H7 (cell line): Measurements from ENCODE around the gene TRIM72. TPM values are rescaled to one million over a fixed set of nuclear protein-coding genes. Genes with fewer than 3 reads are reported as not detected.
A peak's percentile ranks its signal among the peaks of the same experiment; 100 is the strongest.
"Not testable (repeated sequence)": the region's sequence is repeated elsewhere in the genome, so short reads cannot be mapped to it uniquely, and the experiment has no call there.

Experiments
- DNase-seq: peaks from one replicate; pipeline ENCODE4 v3.0.0; 2012
- H3K27me3 ChIP-seq: 2 replicates; pipeline ENCODE4 v1.6.0; 2011; ENCODE audit warnings: mild to moderate bottlenecking, low read length; ENCODE audit not compliant: control insufficient read depth, insufficient read depth
- H3K36me3 ChIP-seq: replicated peaks from 2 replicates; pipeline ENCODE4 v1.5.1; 2011; ENCODE audit warnings: low read length; ENCODE audit not compliant: control insufficient read depth, insufficient read depth
- H3K4me3 ChIP-seq: 2 replicates; pipeline ENCODE4 v1.5.1; 2011; ENCODE audit warnings: low read depth, mild to moderate bottlenecking, control low read depth, low read length, moderate library complexity; ENCODE audit not compliant: insufficient read depth
- total RNA-seq: library from RNA; depleted of rRNA; stranded (reverse); fragments of >200 nt; shearing (Covaris generic); gene quantifications from 2 replicates; pipeline ENCODE4 v1.2.3, GENCODE V29; 2014; rRNA removed

TRIM72 gene
- total RNA-seq: 0.03 and 0.44 TPM in 2 replicates

GRCh38 chr16:31213877-31214707, at the start of gene TRIM72:
TRIM72 (plus strand) TSS chr16:31214119; CDS start chr16:31214739, 620 bp downstream.
- Histone ChIP-seq H3K27me3 (peaks cover 49% of the 10 kb centered on the region), H3K36me3 (no peaks in the 10 kb centered on the region), H3K4me3 (peak within 1 kb of the TSS; percentile 59)
- DNase-seq: peak; percentile 57

- no peak for DNase-seq
- no peak overlapping the region for H3K4me3 ChIP-seq
- H3K27me3 ChIP-seq: no peaks in the 10 kb centered on the region
- no peaks in the 10 kb centered on the region for H3K36me3 ChIP-seq
Observed at GRCh38 chr16:31167315-31167714, 46.6 kb upstream of the TRIM72 start.

DNA sequence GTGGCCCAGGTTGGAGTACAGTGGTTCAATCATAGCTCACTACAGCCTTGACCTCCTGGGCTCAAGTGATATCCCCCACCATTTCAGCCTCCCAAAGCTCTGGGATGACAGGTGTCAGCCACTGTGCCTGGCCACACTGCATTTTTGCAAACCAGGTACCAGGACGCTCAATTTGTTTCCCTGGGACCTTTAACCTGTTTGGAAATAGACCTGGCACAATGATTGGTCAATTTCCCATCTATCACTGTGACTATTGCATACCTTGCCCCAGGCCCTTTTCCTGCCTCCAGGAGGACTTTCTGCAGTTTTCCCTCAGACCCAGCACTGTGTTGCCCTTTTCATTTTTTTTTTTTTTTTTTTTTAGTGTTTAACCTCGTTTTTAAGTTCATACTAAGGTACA, 45.1 kb upstream of the TRIM72 start:
- Histone ChIP-seq H3K4me3 (no peak overlapping the region), H3K27me3 (no peaks in the 10 kb centered on the region), H3K36me3 (no peaks in the 10 kb centered on the region)
- peak; percentile 15 for DNase-seq

DNA sequence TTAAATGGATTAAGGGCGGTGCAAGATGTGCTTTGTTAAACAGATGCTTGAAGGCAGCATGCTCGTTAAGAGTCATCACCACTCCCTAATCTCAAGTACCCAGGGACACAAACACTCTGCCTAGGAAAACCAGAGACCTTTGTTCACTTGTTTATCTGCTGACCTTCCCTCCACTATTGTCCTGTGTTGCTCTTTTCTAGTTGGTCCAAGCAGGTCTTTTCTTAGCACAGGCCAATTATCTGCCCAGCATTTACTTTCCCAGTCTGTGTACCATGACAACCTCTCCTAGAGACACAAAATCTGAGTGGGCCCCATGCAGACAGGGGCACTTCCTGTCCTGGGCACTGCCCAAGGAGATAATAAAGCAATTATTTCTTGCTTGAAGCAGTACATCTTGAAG, 43.9 kb upstream of the TRIM72 start:
- not testable (repeated sequence) for H3K4me3 ChIP-seq, H3K27me3 ChIP-seq, H3K36me3 ChIP-seq
- DNase-seq: peak; percentile 9

DNA sequence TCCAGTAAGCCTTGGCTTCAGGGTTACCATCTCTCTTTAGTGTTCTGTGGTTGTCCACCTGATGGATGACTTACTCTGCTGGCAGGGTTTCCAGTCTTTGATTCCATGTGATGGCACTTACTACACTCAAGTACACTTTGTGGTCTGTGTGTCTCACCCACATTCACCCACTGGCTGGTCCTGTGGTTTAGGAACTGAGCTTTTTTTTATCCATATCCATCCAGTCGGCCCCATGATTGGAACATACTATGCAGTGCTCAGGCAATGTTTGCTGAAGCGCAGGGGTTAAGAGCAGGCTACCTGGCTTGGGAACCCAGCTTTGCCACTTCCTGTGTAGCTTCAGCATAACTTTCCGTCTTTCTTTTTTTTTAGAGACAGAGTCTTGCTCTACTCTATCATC, 36.8 kb upstream of the TRIM72 start:
- no peak for DNase-seq
- Histone ChIP-seq H3K36me3 (peaks cover 4% of the 10 kb centered on the region), H3K4me3 (no peak overlapping the region), H3K27me3 (no peaks in the 10 kb centered on the region)

- H3K4me3 ChIP-seq: peak overlapping the region; percentile 93
- no peaks in the 10 kb centered on the region for H3K27me3 ChIP-seq
- peaks cover 23% of the 10 kb centered on the region for H3K36me3 ChIP-seq
- DNase-seq: no peak
Observed at GRCh38 chr16:31179219-31179746, 34.6 kb upstream of the TRIM72 start.

GRCh38 chr16:31179747-31180459, 34.0 kb upstream of the TRIM72 start, which contains the start of gene FUS:
FUS (plus strand) TSS chr16:31180139; CDS start chr16:31180215, 76 bp downstream.
- Histone ChIP-seq H3K36me3 (peaks cover 23% of the 10 kb centered on the region), H3K27me3 (no peaks in the 10 kb centered on the region), H3K4me3 (peak within 1 kb of the TSS; percentile 93)
- peak; percentile 99 for DNase-seq

- Histone ChIP-seq H3K36me3 (peaks cover 36% of the 10 kb centered on the region), H3K4me3 (peak overlapping the region; percentile 93), H3K27me3 (no peaks in the 10 kb centered on the region)
- no peak for DNase-seq
Observed at GRCh38 chr16:31181102-31181830, 32.7 kb upstream of the TRIM72 start.

DNA sequence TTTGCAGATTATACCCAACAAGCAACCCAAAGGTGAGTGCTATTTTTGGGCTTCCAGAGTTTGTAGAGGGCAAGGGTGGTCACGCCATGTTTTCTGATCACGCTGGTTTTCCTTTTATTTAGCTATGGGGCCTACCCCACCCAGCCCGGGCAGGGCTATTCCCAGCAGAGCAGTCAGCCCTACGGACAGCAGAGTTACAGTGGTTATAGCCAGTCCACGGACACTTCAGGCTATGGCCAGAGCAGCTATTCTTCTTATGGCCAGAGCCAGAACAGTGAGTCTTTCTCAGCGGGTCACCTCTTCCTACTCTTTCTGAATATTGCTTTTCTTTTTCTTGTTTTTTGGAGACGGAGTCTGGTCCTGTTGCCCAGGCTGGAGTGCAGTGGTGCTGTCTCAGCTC, 31.5 kb upstream of the TRIM72 start:
- no peaks in the 10 kb centered on the region for H3K27me3 ChIP-seq
- no peak for DNase-seq
- peaks cover 46% of the 10 kb centered on the region for H3K36me3 ChIP-seq

GRCh38 chr16:31183432-31184428, 30.2 kb upstream of the TRIM72 start:
- DNase-seq: no peak
- no peak overlapping the region for H3K4me3 ChIP-seq
- H3K27me3 ChIP-seq: no peaks in the 10 kb centered on the region
- peaks cover 58% of the 10 kb centered on the region for H3K36me3 ChIP-seq

More for the DNA sequence above, 31.5 kb upstream of the TRIM72 start:
- H3K4me3 ChIP-seq: peak overlapping the region; percentile 12; the same call in 1 of the 2 replicates

GRCh38 chr16:31184888-31185287, 29.0 kb upstream of the TRIM72 start:
- Histone ChIP-seq H3K4me3 (no peak overlapping the region), H3K36me3 (peaks cover 69% of the 10 kb centered on the region)

DNA sequence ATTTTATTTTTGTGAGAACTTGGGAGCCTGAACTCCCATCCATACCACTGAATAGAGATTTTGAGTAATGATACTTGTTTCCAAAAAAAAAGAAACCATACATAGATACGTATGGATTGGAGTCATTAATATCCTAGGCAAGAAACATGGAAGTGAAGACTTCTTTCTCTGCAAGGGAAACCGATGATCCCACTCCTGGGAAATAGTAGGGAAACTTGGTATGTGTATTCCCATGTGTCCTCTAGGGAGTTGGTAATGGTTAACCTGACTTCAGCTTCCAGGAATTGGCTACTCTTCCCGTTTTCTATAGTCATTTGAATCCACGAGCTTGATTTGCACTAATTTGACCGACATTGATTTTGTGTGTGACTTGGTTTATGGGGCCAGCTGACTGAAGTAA, 28.6 kb upstream of the TRIM72 start:
- H3K27me3 ChIP-seq: no peaks in the 10 kb centered on the region
- no peak for DNase-seq
- peaks cover 74% of the 10 kb centered on the region for H3K36me3 ChIP-seq
- no peak overlapping the region for H3K4me3 ChIP-seq

More at GRCh38 chr16:31184888-31185287, 29.0 kb upstream of the TRIM72 start:
- no peak for DNase-seq
- H3K27me3 ChIP-seq: no peaks in the 10 kb centered on the region

DNA sequence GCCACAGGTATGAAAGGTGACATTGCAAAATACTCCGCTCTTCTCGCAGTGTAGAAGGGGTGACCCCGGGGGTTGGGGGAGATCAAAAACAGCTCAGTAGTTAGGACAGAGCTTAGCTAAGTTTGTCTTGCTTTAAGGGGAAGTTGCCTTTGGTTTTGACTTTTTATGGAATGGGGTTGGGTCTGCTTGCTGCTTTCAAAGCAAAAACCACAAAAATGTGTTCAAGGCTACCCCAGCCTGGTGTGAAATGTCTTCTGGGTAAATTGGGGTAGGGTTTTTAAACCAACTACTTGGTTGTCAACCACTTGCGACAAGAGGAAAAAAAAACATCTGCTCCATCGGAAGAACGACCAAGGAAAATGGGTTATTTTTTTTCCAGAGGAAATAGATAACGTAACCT, 27.7 kb upstream of the TRIM72 start:
- DNase-seq: no peak
- Histone ChIP-seq H3K36me3 (peaks cover 81% of the 10 kb centered on the region), H3K27me3 (no peaks in the 10 kb centered on the region), H3K4me3 (no peak overlapping the region)
